DOHH2 (cell line): ENCODE measurements around the gene CAMTA1.

ENCODE experiments used
- CTCF ChIP-seq: fragments of 200-600 bp; sonication (generic); IDR thresholded peaks from one replicate; pipeline ENCODE4 v1.5.1; 2014; ENCODE audit warnings: antibody characterized with exemption, mild to moderate bottlenecking, low read depth, low read length; ENCODE audit not compliant: poor library complexity, severe bottlenecking
- EZH2phosphoT487 ChIP-seq: fragments of 200-600 bp; sonication (generic); IDR thresholded peaks from 2 replicates; pipeline ENCODE4 v1.6.1; 2017; ENCODE audit warnings: borderline replicate concordance, mild to moderate bottlenecking, antibody characterized with exemption, low read length, moderate library complexity, mixed read lengths

GRCh38 chr1:6886523-6886922 lies 101.3 kb downstream of the CAMTA1 start:
- TF ChIP-seq CTCF: no peak
- TF ChIP-seq EZH2phosphoT487: no peak
